ENCODE measurements around the gene RABEP1.
A peak's percentile ranks its signal among the peaks of the same experiment; 100 is the strongest.

Gene RABEP1

DNA sequence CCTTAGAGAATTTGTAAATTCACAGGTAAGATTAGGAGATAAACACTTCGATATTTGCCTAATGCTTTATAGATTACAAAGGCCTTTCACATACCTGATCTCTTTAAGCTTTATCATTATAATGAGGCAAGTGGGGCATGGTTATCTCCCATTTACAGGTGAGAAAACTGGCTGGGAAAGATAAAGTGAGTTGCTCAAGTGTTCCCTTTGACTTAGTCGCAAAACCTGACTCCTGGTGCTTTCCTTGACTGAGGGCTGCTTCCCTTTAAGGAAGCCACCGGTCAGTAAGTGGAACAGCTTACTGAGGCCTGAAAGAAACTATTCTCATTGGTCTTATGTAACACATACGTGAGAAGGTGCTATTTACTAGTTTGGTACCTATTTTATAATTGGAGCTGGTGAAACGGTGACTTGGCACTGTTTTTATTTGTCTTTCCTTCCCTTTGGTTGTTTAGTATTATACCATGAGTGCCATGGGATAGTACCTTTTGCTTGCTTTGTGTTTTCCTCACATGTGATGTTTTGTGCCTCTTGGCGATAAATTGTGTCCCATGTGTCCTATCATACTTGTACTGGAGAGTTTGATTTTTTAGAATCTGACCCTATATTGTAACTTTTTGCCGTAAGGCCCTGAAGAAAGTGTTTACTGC, 80.2 kb downstream of the RABEP1 start:
- no peak for DNase-seq

DNA sequence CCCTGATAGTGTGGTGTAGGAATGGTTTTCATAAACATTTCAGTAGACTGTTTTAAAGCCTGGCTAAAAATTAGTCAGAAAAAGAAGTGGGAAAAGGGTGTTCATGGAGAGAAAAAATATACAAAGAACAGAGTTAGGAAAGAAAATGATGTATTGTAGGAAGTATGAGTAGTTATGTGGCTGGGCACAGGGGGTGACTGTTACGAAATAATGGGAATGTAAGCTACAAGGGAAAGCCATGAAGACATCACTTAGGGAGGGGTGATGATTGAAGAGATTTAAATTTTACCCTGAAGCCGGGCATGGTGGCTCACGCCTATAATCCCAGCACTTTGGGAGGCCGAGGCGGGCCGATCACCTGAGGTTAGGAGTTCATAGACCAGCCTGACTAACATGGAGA, 82.1 kb downstream of the RABEP1 start:
- DNase-seq = peak; percentile 5

DNA sequence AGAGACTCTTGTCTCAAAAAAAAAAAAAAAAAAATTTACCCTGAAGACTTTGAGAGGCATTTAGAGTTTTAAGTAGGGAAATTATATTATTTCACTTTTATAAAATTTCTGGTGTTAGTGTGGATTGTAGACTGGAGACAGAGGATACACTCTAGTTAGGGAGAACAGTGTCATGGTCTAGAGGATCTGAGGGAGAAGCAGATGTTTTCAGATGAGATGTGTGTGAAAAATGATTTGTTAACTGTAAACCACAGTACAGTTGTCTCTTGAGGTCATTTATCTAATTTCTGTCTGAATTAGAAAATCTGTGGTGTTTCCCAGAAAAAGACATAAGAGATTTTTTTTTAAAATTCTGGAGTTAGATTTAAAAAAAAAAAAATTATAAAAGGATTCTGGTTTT, 82.6 kb downstream of the RABEP1 start:
- no peak for DNase-seq

DNA sequence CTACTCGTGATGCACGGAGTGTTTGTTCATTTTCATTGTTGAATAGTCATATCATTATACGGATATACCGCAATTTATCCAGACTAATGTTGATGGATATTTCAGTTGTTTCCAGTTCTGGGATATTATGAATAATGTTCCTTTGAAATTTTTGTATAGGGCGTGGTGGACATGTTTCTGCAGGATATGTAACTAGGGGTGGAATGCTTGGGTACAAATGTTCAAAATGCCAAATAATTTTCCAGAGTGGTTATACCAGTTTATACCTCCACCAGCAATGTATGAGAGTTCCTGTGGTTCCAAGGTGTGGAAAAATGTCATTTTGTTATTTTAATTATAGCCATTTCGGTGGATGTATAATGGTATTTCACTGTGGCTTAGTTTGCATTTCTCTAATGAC, 83.7 kb downstream of the RABEP1 start:
- DNase-seq = no peak

DNA sequence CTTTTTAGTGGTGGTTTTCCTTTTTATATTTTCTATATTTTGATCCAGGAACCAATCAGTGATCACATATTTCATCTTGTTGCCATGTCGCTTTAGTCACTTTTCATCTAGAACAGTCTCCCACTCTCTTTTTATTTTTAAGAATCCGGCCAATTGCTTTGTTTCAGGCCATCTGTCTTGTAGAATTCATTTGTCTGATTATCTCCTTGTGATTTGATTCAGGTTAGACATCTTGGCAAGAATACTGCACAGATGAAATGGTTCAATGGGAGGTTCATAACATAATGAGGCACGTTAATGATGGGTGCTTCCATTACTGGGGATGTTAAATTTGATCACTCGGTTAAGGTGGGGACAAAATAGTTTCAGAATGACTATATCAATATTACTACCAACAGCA, 88.3 kb downstream of the RABEP1 start:
- no peak for DNase-seq

DNA sequence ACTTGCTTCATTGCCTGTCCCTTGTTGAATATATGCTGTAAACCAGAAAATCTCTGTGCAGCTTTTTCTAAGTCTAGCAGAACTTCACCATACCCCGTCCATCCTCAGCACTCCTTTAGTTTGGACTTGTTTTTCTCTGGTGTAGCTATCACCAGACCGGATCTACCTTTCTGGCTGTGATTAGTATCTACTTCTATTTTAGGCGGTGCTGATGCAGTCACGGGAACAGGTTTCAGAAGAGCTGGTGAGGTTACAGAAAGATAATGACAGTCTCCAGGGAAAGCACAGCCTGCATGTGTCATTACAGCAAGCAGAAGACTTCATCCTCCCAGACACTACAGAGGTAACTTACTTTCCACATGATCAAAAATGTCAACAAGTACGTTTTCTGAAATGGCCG, 91.0 kb downstream of the RABEP1 start:
- DNase-seq = no peak

DNA sequence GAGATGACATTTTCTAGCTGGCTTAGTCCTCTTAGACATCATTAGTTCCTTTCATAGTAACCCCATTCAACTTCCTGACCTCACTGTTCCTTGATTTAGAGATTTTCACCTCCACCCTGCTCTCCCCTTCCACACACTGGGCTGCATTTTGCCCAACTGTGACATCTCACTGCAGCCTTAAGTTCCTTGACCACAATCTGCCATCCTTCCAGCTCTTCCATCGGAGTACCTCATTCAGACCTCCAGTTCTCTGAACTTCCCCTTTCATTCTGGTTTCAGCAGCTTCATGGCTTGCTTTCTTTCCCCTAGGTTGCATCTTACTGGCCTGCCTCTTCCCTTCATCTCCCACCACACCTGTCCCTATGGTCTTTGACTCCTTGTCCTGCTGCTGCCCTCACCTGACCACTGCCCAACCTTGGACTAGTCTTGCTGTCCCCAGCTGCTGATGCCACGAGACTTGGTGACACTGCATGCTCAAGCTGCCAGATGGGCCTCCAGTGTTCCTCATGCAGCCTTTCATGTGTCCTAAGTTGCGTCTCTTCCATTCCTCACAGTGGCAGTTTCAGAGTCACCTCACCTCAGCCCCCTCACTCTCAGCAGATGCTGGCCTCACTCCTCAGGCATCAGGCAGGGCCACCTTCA, 96.6 kb downstream of the RABEP1 start:
- no peak for DNase-seq

DNA sequence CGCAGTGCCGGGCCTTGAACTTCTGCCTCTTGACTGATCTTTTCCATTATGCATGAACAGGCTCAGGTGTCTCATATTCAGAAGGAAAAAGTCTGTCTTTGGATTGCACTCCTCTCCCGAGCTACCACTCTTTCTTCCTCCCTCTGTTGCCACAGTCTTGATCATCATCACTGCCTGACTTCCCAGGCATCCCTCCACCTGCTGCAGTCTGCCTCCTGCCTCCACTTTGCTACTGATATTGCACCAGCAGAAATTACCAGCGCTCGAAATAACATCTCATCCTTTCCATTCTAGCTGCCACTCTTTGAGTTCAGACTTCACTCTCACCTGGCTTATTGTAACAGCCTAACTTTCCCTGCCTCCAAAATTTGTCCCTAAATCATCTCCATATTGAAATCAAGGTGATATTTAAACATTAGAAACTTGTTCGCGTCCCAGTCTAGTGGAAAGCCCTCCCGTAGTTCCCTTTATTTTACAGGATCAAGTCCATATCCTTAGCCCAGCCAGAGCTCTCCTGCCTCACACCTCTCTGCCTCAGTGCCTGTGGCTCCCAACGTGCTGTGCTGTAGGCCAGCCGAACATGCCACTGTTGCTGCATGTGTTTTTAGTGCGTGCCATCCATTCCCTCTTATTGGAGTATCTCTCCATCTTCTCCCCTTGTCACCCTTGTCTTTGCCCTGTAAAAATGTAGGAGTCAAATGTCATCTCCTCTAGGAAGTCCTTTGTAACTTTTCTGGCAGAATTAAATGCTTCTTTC, 97.4 kb downstream of the RABEP1 start:
- no peak for DNase-seq

DNA sequence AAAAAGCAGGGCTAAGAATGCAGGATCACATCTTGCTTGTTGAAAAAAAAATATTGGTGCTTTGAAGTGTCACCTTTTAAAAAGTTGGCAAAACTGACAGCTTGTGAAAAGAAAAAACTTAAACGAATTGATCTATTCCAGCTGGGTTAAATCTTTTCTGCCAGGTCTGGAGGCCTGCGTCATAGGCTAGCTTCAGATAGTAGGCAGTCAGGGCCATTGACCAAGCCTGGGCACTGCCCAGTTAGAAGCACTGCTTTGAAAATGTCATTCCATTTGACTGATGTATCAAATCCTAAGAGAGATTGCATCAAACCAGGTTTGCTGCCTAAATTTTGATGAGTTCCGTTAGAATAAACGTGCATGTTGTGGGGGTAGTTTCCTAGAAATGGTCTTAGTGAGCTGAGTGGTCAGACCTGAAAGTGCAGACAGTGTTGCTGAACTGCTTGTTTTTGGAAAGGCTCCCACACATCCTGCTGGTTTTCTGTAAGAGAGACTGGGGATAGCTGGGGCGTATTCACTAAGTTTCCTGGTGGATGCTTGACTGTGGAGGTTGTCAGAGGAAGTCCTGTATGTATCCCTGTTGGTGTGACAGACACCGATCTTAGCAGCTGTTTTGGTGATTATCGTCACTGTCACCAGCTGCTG, 98.5 kb downstream of the RABEP1 start:
- no peak for DNase-seq

DNA sequence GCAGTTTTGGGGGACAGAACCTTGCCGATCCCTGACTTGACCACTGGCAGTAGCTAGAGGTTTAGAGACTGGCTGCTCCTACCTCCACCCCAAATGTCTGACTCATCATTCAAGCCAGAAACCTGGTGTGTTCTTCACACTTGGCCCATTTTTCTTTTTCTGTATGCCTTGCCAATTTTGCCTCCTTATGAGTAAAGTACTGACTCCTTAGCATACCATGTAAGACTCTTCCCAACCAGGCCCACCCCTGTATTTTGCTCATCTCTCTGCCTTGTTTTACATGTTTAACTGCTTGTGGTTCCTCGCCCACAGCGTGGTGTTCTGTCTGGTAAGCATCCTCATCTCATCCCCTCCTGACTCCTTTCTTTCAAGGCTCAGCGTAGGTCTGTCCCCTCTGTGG, 99.5 kb downstream of the RABEP1 start:
- DNase-seq = peak; percentile 17

DNA sequence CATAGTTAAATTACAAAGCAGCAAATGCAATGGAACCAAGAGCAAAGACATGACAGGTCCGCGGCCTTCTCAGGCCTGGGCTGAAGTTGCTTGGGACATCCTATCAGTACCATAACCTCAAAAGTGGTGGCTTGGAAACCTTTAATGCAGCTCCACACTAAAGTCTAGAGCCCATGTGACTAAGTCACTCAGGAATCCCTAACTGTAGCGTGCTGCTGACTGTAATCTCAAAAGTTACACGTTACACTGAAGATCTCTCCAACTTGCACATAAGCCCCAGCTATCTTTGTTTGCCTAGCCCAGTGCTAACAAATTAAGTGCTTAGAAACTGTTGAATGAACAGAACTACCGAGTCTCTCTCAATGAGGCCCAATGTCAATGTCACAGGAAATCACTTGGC, 109.6 kb downstream of the RABEP1 start:
- no peak for DNase-seq

DNA sequence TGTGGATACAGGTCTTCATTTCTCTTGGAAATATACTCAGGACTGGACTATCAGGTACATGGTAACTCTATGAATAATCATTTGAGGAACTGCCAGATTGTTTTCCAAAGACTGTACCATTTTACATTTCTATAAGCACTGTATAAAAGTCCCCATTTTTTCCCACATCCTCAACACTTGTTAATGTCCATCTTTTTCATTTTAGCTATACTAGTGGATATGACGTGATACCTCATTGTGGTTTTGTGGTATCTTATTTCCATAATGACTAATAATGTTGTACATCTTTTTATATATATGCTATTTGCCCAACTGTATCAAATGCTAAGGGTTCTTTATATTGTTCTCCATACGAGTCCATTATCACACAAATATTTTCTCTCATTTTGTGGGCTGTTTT, 114.5 kb downstream of the RABEP1 start:
- no peak for DNase-seq

DNA sequence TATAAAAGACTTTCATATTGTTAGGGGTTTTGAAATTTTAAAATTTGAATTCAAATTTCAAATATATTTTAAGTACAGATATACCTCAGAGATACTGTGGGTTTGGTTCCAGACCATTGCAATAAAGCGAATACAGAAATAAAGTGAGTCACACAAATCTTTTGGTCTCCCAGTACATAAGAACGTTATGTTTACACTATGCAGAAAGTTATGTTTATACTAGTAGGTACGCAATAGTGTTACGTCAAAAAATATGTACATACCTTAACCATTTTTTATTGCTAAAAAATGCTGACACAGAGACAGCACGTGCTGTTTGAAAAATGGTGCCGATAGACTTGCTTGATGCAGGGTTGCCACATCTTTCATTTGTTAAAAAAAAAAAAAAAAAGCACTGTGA, 117.7 kb downstream of the RABEP1 start:
- no peak for DNase-seq

DNA sequence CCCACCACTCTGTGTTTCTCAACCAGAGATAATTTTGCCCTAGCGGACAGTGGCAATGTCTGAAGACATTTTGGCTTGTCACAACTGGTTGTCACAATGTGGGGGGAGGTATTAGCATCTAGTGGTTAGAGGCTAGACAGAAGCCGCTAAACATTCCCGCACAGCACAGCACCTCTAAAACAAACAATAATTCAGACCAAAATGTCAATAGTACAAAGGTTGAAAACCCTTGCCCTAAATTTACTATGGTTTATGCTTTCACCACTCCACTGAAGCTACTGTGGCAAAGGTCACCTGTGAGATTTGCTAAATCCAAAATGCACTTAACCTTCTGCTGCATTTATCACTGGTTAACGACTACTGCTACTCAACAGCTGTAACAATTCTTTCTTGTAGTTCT, 123.3 kb downstream of the RABEP1 start:
- no peak for DNase-seq

DNA sequence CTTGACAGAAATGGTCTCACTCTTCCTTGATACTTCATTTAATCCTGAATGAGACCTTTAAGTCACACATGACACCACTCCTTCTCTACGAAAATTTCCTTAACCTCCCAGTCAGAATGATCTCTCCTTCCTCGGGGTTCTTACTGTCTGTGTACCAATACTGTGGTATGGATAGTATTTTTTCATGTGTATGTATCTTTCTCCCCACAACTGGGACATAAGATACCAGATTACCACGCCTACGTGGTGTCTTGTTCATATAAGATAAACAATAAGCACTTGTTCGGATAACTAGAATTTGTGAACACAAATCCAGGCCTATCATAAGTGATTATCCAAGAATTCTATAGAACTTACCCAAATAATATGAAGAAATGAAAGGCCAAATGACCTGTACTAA, 126.1 kb downstream of the RABEP1 start:
- no peak for DNase-seq

DNA sequence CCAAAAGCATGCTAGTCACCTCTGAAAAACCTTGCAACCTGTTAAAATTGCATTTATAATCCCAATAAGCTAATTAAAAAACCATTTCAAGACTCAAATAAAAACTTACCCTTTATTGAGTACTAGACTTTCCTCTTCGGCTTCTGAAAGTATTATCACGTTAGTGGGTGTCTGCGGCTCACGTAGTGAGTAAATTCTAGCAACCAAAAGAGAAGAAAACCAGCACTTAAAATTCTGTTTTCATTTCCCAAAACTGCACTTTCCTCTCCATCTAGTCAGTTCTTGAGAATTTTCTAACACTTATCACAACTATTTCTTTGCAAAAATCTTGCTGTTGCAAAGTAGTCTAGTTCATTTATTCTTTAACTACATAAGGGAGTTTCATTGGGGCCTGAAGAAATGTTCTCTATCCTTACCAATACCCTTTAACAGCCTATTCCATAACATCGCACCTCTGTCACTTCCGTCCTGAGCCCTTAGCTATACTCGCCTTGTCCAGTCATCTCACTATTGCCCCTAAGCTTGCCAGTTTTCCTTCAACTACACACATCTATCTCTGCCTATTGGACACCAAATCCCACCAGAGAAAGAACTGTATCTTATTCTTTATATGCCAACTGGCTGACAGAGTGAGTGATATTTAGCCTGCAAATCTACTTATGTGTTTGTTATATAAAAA, 128.6 kb downstream of the RABEP1 start:
- no peak for DNase-seq

DNA sequence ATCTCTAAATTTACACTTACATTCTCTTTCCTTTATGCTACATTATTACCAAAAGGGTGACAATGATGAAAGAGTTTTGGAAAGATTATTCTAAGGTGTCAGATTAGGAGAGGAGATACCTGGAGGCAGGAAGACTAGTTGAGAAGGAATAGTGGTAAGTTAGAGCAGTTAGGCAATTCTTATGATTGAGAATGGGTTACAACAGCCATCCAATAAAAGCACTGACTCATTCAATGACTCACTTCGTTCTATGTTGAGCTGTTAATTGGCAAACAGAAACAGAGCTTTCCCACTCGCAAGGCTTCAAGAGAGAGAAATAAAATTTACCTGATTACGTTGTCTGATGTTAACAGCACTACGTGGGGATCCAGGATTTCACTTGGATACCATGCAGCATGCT, 131.6 kb downstream of the RABEP1 start:
- peak; percentile 40 for DNase-seq

DNA sequence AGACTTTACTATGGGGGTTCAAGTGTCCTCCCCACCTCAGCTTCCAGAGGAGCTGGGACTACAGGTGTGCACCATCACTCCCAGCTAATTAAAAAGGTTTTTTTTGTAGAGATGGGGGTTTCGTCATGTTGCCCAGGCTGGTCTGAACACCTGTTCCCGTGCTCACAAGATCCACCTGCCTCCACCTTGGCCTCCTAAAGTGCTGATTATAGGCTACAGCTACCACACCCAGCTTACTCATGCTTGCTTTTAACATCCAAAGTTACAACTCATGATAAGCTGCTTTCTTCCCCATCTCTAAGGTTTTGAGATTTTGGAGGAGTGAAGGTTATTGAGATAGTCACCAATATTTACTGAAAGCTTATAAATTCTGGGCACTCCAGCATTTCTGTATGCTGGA, 134.8 kb downstream of the RABEP1 start:
- DNase-seq = no peak

DNA sequence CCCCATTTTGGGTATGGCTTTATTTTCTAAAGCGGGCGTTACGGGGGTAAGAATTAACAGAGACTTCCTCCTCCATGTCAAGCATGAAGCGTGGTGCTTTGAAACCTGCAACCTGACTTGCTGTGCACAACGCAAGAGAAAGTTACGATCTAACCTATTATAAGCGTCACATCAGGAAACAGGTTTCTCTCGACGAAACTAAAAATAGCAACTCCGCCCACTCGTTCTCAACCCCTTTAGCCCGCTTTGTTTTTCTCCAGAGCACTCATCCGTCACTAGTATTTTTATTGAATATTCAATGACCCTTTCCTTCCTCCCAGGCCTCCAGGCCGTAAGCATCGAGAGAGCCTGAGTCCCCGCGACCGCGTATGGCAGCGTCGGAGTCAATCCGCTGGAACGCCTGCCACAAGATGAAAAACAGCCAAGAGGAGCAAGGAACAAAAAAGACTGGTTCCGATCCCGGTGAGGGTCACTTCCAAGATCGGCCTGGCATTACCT, 136.8 kb downstream of the RABEP1 start:
- peak; percentile 12 for DNase-seq

DNA sequence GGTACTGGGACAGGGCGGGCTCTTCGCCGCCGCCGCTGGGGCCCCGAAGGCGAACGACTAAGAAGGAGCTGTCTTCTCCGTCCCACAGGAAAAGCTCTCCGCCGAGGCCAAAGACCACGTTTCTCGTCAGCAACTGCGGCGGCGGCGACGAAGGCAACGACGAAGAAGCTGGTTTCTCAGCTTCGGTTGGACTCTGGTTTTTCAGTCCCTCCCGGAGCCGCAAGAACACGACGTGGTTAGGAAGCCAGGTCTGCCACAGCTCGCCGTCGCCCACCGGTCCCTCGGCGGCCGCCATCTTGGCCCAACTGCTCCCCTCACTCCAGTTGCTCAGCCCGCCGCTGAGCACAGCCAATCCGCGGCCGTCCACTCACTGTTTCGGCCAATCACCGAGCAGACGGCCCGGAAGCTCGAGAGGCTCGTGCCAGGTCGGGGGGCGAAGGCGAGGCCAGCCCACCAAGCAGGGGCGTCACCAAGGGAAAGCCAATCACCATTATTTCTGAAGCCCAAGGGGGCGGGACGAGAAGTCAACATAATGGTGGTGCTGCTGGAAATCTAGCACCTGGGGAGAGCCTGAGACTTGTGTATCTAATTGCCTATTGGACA, 137.4 kb downstream of the RABEP1 start, which contains the start of gene NUP88:
Gene NUP88, minus strand, starts transcription at position 307 of the 603 bp plus-strand sequence. Its CDS starts 12 bp downstream, at position 295.
- DNase-seq = peak; percentile 98

DNA sequence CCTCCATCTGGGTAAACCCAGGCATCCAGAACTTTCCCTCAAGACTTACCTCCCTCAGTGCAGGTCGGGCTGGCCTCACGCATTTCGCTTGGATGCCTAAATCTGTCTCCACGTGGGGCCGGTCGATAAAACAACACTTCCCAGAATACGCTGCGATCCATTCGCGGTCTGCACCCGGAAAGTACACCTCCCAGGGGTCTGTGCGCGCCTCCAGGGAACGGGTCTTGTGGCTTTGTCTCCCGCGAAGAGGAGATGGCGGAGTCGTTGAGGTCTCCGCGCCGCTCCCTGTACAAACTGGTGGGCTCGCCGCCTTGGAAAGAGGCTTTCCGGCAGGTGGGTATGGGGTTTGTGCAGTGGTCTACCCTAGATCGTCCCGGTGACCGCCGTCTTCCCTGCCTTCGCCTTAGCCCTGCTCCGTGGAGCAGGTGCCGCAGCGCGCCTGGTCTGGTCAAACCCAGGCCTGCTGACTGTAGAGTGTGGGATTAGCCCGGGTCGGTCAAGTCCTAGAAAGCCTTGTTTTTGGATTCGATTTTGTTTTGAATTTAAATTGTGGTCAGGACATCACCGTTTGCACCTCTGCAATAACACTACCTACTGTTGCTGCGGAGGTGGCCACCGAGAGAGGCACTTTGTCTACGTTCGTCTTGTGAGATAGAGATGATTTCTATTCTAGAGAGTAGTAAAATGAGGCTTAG, 138.0 kb downstream of the RABEP1 start, which contains the start of gene RPAIN:
Gene RPAIN, plus strand, starts transcription at position 224 of the 695 bp plus-strand sequence. Its CDS starts 29 bp downstream, at position 253.
- peak; percentile 86 for DNase-seq

DNA sequence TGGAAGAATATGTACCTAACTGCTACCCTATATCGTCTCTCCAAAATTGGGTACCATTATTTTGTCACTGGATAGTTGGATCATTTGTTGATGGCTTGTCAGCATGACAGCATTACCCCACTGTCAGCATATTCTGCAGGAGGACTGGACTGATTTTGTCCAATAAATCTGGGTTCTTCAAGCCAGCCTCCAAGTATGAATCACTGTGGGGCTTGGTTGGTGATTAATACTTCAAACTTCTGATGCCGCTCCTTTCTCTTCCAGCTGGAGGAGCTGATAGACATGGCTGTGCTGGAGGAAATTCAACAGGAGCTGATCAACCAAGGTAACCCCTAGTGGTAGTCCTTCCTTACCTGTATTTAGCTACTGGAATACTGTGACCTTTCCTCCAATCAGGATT, 140.4 kb downstream of the RABEP1 start:
- DNase-seq = peak; percentile 77
